Small intestine (tissue), 7 donors: ENCODE results near the gene BICC1. TPM values are rescaled to one million over a fixed set of nuclear protein-coding genes. Genes with fewer than 3 reads are reported as not detected.
"Not testable (repeated sequence)": the region's sequence is repeated elsewhere in the genome, so short reads cannot be mapped to it uniquely, and the experiment has no call there.

Experiments used
- DNase-seq, 2 donors: peaks; one replicate each; pipeline versions ENCODE4 v3.0.0 to v3.0.0-alpha.2; 2013
- FAIRE-seq: peaks from 2 replicates; lab custom pipeline; 2012; peaks lifted over from hg19 to GRCh38; lab: Jason Lieb, UNC
- H3K27ac ChIP-seq, 3 donors: one replicate each; pipeline ENCODE4 v1.5.1; 2013; ENCODE audit warnings: low read length in 2 of 3, mild to moderate bottlenecking in 2 of 3, control low read depth in 1 of 3, inconsistent platforms in 1 of 3, low read depth in 1 of 3, moderate library complexity in 1 of 3
- H3K27me3 ChIP-seq, 3 donors: one replicate each; pipeline ENCODE4 v1.6.1; 2013; ENCODE audit warnings: low read length in 3 of 3, inconsistent platforms in 1 of 3; ENCODE audit not compliant: control insufficient read depth in 3 of 3, insufficient read depth in 3 of 3
- H3K36me3 ChIP-seq, 3 donors: one replicate each; pipeline ENCODE4 v1.6.1; 2013; ENCODE audit warnings: low read length in 3 of 3, inconsistent platforms in 1 of 3, low read depth in 1 of 3, mild to moderate bottlenecking in 1 of 3, moderate library complexity in 1 of 3; ENCODE audit not compliant: control insufficient read depth in 3 of 3, insufficient read depth in 2 of 3
- H3K4me1 ChIP-seq, 3 donors: one replicate each; pipeline ENCODE4 v1.6.1; 2013; ENCODE audit warnings: low read length in 2 of 3, inconsistent platforms in 1 of 3, low read depth in 1 of 3, mild to moderate bottlenecking in 1 of 3, moderate library complexity in 1 of 3; ENCODE audit not compliant: control insufficient read depth in 3 of 3, insufficient read depth in 2 of 3
- H3K4me3 ChIP-seq, 3 donors: one replicate each; pipeline ENCODE4 v1.5.1; 2013; ENCODE audit warnings: low read length in 3 of 3, control low read depth in 1 of 3, inconsistent platforms in 1 of 3, low read depth in 1 of 3, mild to moderate bottlenecking in 1 of 3, moderate library complexity in 1 of 3
- H3K9me3 ChIP-seq, 2 donors: one replicate each; pipeline ENCODE4 v1.6.1; 2013; ENCODE audit warnings: low read depth in 1 of 2, low read length in 1 of 2; ENCODE audit not compliant: control insufficient read depth in 2 of 2, insufficient read depth in 1 of 2
- WGBS, 3 donors: extraction: QIAGEN DNeasy Blood & Tissue Kit; methylation state at CpG; one replicate each; pipeline ENCODE4 v1.1.7; 2013; 5-methylcytosine and 5-hydroxymethylcytosine counted together
- polyA plus RNA-seq, 4 donors: library from polyadenylated mRNA; stranded (reverse) in 3 of 4; unstranded in 1 of 4; fragments of 200-250 nt in 3 of 4; fragments of 120-200 nt in 1 of 4; gene quantifications; one replicate each; pipeline versions ENCODE4 v1.2.1 to v1.2.3, GENCODE V29; 2013
- donor health status: healthy with polysubstance abuse.
- donor health status: control.
- donor health status: control.
- donor health status: Bipolar disorder and iron deficiency.
- donor health status: healthy.

BICC1 gene
- polyA plus RNA-seq, 4 donors: 0.81 to 4.7 (median 1.3) TPM; not detected in 1

GRCh38 chr10:58856508-58857240, 344.0 kb downstream of the BICC1 start:
- no peak for DNase-seq
- 71 to 81% (median 76%) methylated on average over 9 of the region's 9 CpGs for WGBS, 3 donors
- no peaks in the 10 kb centered on the region for H3K27me3 ChIP-seq
- H3K27ac ChIP-seq: no peak overlapping the region
- H3K36me3 ChIP-seq: no peaks in the 10 kb centered on the region
- H3K4me1 ChIP-seq: no peaks in the 10 kb centered on the region
- no peak overlapping the region for H3K4me3 ChIP-seq
- no peaks in the 10 kb centered on the region for H3K9me3 ChIP-seq
- FAIRE-seq: no peak

- Histone ChIP-seq H3K9me3 (no peaks in the 10 kb centered on the region), H3K27me3 (no peaks in the 10 kb centered on the region), H3K27ac (no peak overlapping the region), H3K4me1 (no peaks in the 10 kb centered on the region), H3K4me3 (no peak overlapping the region), H3K36me3 (no peaks in the 10 kb centered on the region)
- WGBS, 3 donors: 68 to 70% (median 69%) methylated on average over 3 of the region's 3 CpGs
- FAIRE-seq (no peak), DNase-seq (no peak)
Observed at GRCh38 chr10:58857251-58857805, 344.7 kb downstream of the BICC1 start.

- FAIRE-seq, DNase-seq, H3K27me3 ChIP-seq, H3K4me3 ChIP-seq, H3K36me3 ChIP-seq, H3K27ac ChIP-seq, H3K4me1 ChIP-seq, H3K9me3 ChIP-seq: not testable (repeated sequence)
- WGBS, 3 donors: 89 to 96% (median 95%) methylated on average over 1 of the region's 1 CpG
Observed at GRCh38 chr10:58858123-58858522, 345.5 kb downstream of the BICC1 start.

- DNase-seq (no peak), FAIRE-seq (no peak)
- Histone ChIP-seq H3K27me3 (no peaks in the 10 kb centered on the region), H3K27ac (no peak overlapping the region), H3K4me1 (no peaks in the 10 kb centered on the region), H3K4me3 (no peak overlapping the region), H3K9me3 (no peaks in the 10 kb centered on the region), H3K36me3 (no peaks in the 10 kb centered on the region)
- 93 to 96% (median 95%) methylated on average over 2 of the region's 2 CpGs for WGBS, 3 donors
Observed at GRCh38 chr10:58859526-58859925, 346.9 kb downstream of the BICC1 start.

DNA sequence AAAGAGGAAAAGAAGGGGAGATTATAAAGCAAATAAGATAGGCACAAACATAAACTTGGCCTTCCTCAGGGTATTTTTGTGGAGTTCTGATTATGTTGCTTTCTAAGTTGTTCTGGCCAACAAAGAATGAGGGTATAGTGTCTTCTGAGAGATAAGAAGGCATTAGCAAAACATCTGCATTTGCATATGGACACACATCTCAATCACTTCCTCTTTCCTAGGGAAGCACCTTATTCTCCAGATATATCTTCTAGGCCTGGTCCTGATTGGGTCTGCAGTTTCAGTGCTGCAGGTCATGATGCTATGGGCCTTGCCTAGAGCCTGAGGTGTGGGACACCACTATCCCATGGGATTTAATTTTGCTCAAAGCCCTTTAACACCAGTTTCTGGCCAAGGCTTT, 355.0 kb downstream of the BICC1 start:
- Histone ChIP-seq H3K4me3 (no peak overlapping the region), H3K27ac (no peak overlapping the region), H3K9me3 (no peaks in the 10 kb centered on the region), H3K4me1 (no peaks in the 10 kb centered on the region), H3K36me3 (no peaks in the 10 kb centered on the region), H3K27me3 (no peaks in the 10 kb centered on the region)
- FAIRE-seq (no peak), DNase-seq (no peak)

GRCh38 chr10:58868736-58869435, 356.2 kb downstream of the BICC1 start:
- FAIRE-seq (no peak), DNase-seq (no peak)
- no peaks in the 10 kb centered on the region for H3K4me1 ChIP-seq
- no peak overlapping the region for H3K4me3 ChIP-seq
- H3K27ac ChIP-seq: no peak overlapping the region
- H3K27me3 ChIP-seq: no peaks in the 10 kb centered on the region
- no peaks in the 10 kb centered on the region for H3K9me3 ChIP-seq
- WGBS, 3 donors: 58 to 69% (median 67%) methylated on average over 8 of the region's 8 CpGs
- H3K36me3 ChIP-seq: no peaks in the 10 kb centered on the region

- no peaks in the 10 kb centered on the region for H3K27me3 ChIP-seq
- H3K4me1 ChIP-seq: no peaks in the 10 kb centered on the region
- H3K27ac ChIP-seq: no peak overlapping the region
- H3K9me3 ChIP-seq: no peaks in the 10 kb centered on the region
- WGBS, 3 donors: 66 to 82% (median 68%) methylated on average over 4 of the region's 4 CpGs
- DNase-seq: no peak
- FAIRE-seq: no peak
- no peak overlapping the region for H3K4me3 ChIP-seq
- H3K36me3 ChIP-seq: no peaks in the 10 kb centered on the region
Observed at GRCh38 chr10:58870070-58870469, 357.4 kb downstream of the BICC1 start.

DNA sequence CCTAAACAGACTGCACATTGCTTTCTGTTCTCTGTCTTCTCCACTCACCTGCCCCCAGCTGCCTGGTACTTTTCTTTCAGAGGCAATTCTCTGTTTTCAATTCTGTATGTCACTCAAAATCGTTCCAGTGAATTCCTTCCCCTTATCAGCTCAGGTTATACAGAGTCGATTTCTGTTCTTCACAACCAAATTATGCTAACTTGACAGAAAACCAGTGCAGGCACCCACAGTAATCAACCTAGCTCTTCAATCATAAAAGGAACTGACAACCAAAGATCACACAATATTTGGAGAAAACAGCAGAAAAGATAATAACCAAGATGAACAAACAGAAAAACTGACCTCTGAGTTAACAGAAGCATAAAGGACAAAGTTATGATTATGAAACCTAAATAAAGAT, 360.5 kb downstream of the BICC1 start:
- no peak overlapping the region for H3K27ac ChIP-seq
- FAIRE-seq: no peak
- H3K27me3 ChIP-seq: no peaks in the 10 kb centered on the region
- no peaks in the 10 kb centered on the region for H3K4me1 ChIP-seq
- H3K4me3 ChIP-seq: no peak overlapping the region
- H3K9me3 ChIP-seq: no peaks in the 10 kb centered on the region
- 25 to 49% (median 28%) methylated on average over 2 of the region's 2 CpGs for WGBS, 3 donors
- H3K36me3 ChIP-seq: no peaks in the 10 kb centered on the region
- no peak for DNase-seq
